ENCODE results near the gene VPS13D.

- TF ChIP-seq, protein P1, sequence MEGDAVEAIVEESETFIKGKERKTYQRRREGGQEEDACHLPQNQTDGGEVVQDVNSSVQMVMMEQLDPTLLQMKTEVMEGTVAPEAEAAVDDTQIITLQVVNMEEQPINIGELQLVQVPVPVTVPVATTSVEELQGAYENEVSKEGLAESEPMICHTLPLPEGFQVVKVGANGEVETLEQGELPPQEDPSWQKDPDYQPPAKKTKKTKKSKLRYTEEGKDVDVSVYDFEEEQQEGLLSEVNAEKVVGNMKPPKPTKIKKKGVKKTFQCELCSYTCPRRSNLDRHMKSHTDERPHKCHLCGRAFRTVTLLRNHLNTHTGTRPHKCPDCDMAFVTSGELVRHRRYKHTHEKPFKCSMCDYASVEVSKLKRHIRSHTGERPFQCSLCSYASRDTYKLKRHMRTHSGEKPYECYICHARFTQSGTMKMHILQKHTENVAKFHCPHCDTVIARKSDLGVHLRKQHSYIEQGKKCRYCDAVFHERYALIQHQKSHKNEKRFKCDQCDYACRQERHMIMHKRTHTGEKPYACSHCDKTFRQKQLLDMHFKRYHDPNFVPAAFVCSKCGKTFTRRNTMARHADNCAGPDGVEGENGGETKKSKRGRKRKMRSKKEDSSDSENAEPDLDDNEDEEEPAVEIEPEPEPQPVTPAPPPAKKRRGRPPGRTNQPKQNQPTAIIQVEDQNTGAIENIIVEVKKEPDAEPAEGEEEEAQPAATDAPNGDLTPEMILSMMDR (IDR thresholded peaks at IDR 0.05), result no peak
- no peak for TF ChIP-seq POLR2A (IDR thresholded peaks at IDR 0.05)
- no peak for TF ChIP-seq POLR2AphosphoS5 (IDR thresholded peaks at IDR 0.05)
- TF ChIP-seq EP300 (IDR thresholded peaks at IDR 0.05), result no peak
Observed at GRCh38 chr1:12348113-12348512, 118.3 kb downstream of the VPS13D start.
